ENCODE measurements around the gene IQCN. TPM values are rescaled to one million over a fixed set of nuclear protein-coding genes. Genes with fewer than 3 reads are reported as not detected.

Gene IQCN
- total RNA-seq, 1 experiment from 2014 or later, result 0.61 TPM

GRCh38 chr19:18306888-18307260 lies 32.6 kb upstream of the IQCN start:
- DNase-seq (ENCODE audit: low spot score), result no peak
- no peak overlapping the region for H3K4me3 Mint-ChIP-seq
- peaks cover 39% of the 10 kb centered on the region for H3K4me1 Mint-ChIP-seq
- ATAC-seq, result no peak
- H3K9me3 Mint-ChIP-seq, result no peaks in the 10 kb centered on the region
- no peak for TF ChIP-seq STAT6 (CRISPR knock-in tag; conservative IDR thresholded peaks at IDR 0.05; ENCODE audit: low read depth)
- TF ChIP-seq ZNF232 (CRISPR knock-in tag; IDR thresholded peaks at IDR 0.05), result no peak
- no peak for TF ChIP-seq GTF2I (CRISPR knock-in tag; conservative IDR thresholded peaks at IDR 0.05)
- TF ChIP-seq RELA (CRISPR knock-in tag; IDR thresholded peaks at IDR 0.05; ENCODE audit: borderline replicate concordance), result no peak
- no peak for TF ChIP-seq FOXJ3 (CRISPR knock-in tag; IDR thresholded peaks at IDR 0.05; ENCODE audit: borderline replicate concordance)
- TF ChIP-seq, protein P1, sequence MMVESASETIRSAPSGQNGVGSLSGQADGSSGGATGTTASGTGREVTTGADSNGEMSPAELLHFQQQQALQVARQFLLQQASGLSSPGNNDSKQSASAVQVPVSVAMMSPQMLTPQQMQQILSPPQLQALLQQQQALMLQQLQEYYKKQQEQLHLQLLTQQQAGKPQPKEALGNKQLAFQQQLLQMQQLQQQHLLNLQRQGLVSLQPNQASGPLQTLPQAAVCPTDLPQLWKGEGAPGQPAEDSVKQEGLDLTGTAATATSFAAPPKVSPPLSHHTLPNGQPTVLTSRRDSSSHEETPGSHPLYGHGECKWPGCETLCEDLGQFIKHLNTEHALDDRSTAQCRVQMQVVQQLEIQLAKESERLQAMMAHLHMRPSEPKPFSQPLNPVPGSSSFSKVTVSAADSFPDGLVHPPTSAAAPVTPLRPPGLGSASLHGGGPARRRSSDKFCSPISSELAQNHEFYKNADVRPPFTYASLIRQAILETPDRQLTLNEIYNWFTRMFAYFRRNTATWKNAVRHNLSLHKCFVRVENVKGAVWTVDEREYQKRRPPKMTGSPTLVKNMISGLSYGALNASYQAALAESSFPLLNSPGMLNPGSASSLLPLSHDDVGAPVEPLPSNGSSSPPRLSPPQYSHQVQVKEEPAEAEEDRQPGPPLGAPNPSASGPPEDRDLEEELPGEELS (CRISPR knock-in tag; IDR thresholded peaks at IDR 0.05), result no peak
- TF ChIP-seq ZSCAN18 (CRISPR knock-in tag; IDR thresholded peaks at IDR 0.05), result no peak
- no peak for TF ChIP-seq ZNF512 (CRISPR knock-in tag; IDR thresholded peaks at IDR 0.05; ENCODE audit: borderline replicate concordance)
- no peak for TF ChIP-seq ZNF219 (CRISPR knock-in tag; IDR thresholded peaks at IDR 0.05; ENCODE audit: borderline replicate concordance)
- no peak for TF ChIP-seq SP1 (CRISPR knock-in tag; conservative IDR thresholded peaks at IDR 0.05)
- no peak for TF ChIP-seq MYBL2 (CRISPR knock-in tag; IDR thresholded peaks at IDR 0.05)
- no peak for TF ChIP-seq ZMAT4 (CRISPR knock-in tag; IDR thresholded peaks at IDR 0.05)
- no peak for TF ChIP-seq NFYB (CRISPR knock-in tag; conservative IDR thresholded peaks at IDR 0.05; ENCODE audit: low read depth)
- TF ChIP-seq MXD4 (CRISPR knock-in tag; IDR thresholded peaks at IDR 0.05; ENCODE audit: borderline replicate concordance), result no peak
- TF ChIP-seq ZNF423 (CRISPR knock-in tag; IDR thresholded peaks at IDR 0.05), result no peak
- no peak for TF ChIP-seq TCF7 (CRISPR knock-in tag; IDR thresholded peaks at IDR 0.05; ENCODE audit: low read depth)
- TF ChIP-seq FOXP1 (CRISPR knock-in tag; IDR thresholded peaks at IDR 0.05; ENCODE audit: borderline replicate concordance), result no peak
- no peaks in the 10 kb centered on the region for H3K27me3 Mint-ChIP-seq (ENCODE audit: low read depth)
- ChIA-PET CTCF (interaction anchor here (0.6 to 3.4 kb wide), 5 partner anchors 15 to 126 kb away, joined by 3 to 26 read pairs (median 4); partner anchors contain the start of genes IQCN and LSM4), POLR2A (no interaction called here)
- peak overlapping the region; percentile 87 for H3K27ac Mint-ChIP-seq
- peaks cover 18% of the 10 kb centered on the region for H3K36me3 Mint-ChIP-seq

DNA sequence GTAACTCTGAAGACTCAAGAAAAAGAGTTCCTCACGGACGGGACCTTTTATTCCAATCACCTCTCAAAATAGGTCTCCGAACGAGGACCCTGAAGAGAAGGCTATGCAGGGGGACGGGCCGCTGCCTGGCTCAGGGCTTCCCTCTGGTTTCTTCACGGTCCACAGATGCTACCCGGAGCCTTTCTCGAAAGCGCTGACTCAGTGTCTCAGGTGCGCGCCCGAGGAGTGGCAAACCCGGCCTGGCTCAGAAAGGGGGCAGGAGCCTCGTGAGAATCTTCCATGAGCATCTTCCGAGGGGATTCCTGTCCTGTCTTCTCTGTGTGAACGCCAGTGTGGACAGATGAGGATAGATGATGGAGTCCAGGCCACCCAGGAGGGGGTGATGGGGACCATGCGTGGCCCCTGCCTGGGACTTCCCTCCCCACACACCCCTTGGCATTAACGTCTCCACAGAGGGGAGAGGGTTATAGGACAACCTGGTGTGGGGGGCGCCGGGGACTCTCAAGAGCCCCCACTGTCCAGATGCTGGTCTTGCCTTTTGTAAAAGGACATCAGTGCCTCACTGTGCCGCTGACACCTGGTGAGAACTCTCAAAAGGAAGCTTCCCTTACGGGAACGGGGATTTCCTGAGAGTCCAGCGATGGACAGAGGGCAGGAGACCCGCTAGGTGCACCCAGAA lies 32.1 kb upstream of the IQCN start:
- Mint-ChIP-seq H3K27ac (peak overlapping the region; percentile 87), H3K4me1 (peaks cover 39% of the 10 kb centered on the region), H3K9me3 (no peaks in the 10 kb centered on the region), H3K27me3 (ENCODE audit: low read depth) (no peaks in the 10 kb centered on the region), H3K36me3 (peaks cover 18% of the 10 kb centered on the region), H3K4me3 (no peak overlapping the region)
- ATAC-seq, result no peak
- POLR2A ChIA-PET, result no interaction called here
- DNase-seq (ENCODE audit: low spot score), result no peak
- CTCF ChIA-PET, result interaction anchor here (0.6 to 5.4 kb wide), 6 partner anchors 16 to 125 kb away, joined by 3 to 82 read pairs (median 7); partner anchors contain the start of genes IQCN and LSM4
- TF ChIP-seq CREM (CRISPR knock-in tag; IDR thresholded peaks at IDR 0.05), result no peak
- TF ChIP-seq ATF2 (CRISPR knock-in tag; IDR thresholded peaks at IDR 0.05; ENCODE audit: borderline replicate concordance, low read depth), result no peak
- TF ChIP-seq ZNF219 (CRISPR knock-in tag; IDR thresholded peaks at IDR 0.05; ENCODE audit: borderline replicate concordance), result no peak
- no peak for TF ChIP-seq RELA (CRISPR knock-in tag; IDR thresholded peaks at IDR 0.05; ENCODE audit: borderline replicate concordance)
- no peak for TF ChIP-seq NR2C2 (CRISPR knock-in tag; IDR thresholded peaks at IDR 0.05)
- TF ChIP-seq CREB1 (CRISPR knock-in tag; IDR thresholded peaks at IDR 0.05), result no peak
- no peak for TF ChIP-seq CBFB (CRISPR knock-in tag; IDR thresholded peaks at IDR 0.05; ENCODE audit: low read depth)

Measured in WTC11 (cell line).